SHP77 (cell line): Measurements from ENCODE around the gene MACF1.

Source experiments
- DNase-seq, 2 experiments: peaks; one replicate each; lab custom pipeline; 2025; lab: John Stamatoyannopoulos, UW

The MACF1 gene

DNA sequence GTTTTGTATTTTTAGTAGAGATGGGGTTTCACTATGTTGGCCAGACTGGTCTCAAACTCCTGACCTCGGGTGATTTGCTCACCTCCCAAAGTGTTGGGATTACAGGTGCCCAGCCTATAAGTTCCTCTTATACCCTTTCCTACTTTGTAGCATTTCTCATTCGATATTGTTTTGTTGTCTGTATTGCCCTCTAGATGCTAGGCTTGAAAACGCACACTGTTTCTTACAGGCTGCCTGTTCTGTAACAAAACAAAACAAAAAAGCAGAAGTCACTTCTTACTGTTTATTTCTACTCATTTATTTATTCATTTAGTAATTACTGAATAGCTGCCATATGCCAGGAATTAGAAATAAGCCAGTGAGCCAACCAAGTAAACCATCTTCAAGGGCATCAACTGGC is 150.1 kb downstream of the MACF1 start:
- DNase-seq = no peak

GRCh38 chr1:39358491-39358890 is 154.0 kb downstream of the MACF1 start:
- no peak for DNase-seq

DNA sequence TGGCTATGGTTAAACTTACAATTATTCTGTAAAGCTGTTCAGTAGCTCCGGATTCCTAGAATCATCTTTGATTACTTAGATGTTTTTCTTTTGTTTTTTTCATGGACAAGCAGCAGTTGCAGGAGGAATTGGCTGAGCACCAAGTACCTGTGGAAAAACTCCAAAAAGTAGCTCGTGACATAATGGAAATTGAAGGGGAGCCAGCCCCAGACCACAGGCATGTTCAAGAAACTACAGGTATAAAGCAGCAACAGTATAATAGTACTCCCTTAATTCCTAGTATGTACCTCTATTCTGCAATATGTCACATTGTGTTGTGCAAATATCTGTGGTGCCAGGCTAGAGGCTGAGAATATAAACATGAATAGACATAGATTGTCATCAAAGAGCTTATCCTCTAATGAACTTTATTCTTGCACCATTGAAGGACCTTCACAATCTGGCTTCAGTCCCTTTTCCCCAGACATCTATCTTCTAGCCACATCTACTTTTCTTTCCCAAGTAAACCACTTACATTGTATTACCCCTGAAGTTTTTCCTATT is 154.6 kb downstream of the MACF1 start:
- no peak for DNase-seq

DNA sequence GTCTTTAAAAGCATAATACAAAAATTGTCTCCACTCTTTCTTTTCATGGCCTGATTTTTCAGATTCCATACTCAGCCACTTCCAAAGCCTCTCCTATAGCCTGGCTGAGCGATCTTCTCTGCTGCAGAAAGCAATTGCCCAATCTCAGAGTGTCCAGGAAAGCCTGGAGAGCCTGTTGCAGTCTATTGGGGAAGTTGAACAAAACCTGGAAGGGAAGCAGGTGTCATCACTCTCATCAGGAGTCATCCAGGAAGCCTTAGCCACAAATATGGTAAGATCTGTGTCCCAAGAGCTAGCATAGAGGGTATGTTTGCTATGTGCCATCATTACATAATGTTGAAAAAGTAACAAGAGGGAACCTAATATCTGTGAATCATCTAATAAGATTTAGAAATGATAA is 156.2 kb downstream of the MACF1 start:
- DNase-seq = no peak

GRCh38 chr1:39361446-39361845 is 157.0 kb downstream of the MACF1 start:
- no peak for DNase-seq

DNA sequence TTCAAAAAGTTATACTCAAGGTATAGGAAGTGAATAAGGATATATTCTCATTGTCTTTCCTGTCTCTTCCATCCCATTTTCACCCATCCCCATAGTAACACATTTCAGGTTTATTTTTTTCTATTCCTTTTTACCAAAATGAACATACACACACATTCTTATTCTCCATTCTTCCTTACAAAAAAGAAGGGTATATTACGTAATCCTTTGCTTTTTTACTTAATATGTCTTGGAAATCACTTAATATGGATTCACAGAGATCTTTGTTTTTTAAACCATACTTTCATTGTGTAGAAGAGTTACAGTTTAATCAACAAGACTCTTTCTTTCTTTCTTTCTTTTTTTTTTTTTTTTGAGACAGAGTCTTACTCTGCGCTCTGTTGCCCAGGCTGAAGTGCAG is 158.8 kb downstream of the MACF1 start:
- DNase-seq = no peak

DNA sequence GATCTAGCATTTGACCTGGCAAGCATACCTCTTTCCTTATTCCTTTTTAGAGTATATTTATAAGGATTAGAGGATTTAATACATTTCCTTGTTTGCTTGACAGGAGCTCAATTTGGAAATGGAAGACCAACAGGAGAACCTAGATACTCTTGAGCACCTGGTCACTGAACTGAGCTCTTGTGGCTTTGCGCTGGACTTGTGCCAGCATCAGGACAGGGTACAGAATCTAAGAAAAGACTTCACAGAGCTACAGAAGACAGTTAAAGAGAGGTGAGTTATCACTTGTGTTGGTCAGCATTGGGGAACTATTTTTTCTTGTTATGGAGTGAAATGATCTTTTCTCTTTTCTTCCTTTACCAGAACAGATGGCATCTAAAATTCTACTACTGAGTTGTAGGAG is 163.6 kb downstream of the MACF1 start:
- DNase-seq = no peak

DNA sequence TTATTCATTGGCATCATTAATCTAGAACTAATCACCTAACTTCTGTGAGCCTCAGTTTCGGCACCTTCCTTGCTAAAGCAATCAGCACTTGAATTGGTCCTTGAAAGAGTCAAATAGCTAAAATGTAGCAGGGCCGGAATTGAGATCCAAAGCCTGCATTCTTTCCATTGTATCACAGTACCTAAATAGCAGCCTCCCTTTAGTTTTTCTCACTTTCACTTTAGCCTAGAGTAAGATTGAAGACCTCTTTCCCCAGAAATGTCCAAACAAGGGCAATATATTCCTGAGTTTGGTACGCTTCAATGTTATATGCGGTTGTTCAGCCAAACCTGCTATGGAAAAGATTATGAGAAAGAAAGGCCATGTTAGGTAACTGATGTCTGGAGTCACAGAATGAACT is 165.1 kb downstream of the MACF1 start:
- no peak for DNase-seq

GRCh38 chr1:39370602-39371001 is 166.1 kb downstream of the MACF1 start:
- DNase-seq = no peak

DNA sequence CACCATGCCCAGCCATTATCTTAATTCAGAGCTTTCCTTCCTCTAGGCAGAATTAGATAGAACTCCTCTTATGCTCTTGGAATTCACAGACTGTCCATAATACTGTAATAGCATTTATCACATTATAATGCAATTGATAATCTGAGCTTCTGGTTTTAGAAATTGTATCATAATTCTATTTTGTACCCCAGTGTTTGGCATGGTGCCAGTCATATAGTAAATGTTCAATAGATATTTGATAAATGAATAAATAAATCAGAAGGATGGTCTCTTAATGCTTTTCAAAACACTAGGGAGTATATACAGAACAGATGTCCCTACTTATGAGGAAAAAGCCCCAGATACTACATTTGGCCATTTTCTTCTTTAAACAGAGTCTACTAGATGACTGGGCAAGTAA is 167.6 kb downstream of the MACF1 start:
- no peak for DNase-seq

DNA sequence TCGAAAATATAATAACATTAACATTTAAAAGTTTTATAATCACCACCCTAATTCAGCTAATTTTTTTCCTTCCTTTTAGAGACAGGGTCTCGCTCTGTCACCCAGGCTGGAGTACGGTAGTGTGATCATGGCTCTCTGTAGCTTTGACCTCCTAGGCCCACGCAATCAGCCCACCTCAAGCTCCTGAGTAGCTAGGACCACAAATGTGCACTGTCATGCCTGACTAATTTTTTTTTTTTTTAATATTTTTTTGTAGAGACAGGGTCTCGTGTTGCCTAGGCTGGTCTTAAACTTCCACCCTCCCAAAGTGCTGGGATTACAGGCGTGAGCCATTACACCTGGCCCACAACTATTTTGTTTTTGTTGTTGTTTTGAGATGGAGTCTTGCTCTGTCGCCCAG is 172.2 kb downstream of the MACF1 start:
- DNase-seq = no peak

DNA sequence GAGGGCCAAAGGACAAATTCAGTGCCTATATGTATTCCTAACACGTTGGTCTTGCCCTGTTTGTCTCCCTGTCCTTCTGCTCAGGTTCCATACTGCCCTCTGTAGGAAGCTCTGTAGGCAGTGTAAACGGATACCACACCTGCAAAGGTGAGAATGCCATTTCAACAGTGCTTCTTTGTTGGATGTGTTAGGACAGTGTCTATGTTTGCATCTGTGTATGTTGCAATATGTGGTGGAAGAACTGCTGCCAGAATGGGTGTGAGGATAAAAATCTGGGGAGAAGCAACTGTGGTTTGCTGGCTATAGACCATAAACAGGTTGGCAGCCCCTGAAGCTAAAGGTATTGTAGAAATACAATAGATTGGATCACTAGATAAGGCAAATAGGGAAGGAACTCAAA is 173.9 kb downstream of the MACF1 start:
- DNase-seq = peak; percentile 17 to 24

DNA sequence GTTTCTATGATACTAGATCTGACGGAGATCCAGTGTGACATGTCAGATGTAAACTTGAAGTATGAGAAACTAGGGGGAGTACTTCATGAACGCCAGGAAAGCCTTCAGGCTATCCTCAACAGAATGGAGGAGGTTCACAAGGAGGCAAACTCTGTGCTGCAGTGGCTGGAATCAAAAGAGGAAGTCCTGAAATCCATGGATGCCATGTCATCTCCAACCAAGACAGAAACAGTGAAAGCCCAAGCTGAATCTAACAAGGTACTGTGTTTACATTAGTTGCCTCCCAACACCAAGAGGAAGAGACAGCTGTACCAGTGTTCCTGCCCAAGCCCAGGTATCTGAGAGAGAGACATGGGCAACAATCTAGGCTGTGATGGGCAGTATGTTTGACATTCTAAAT is 174.7 kb downstream of the MACF1 start:
- DNase-seq = no peak

DNA sequence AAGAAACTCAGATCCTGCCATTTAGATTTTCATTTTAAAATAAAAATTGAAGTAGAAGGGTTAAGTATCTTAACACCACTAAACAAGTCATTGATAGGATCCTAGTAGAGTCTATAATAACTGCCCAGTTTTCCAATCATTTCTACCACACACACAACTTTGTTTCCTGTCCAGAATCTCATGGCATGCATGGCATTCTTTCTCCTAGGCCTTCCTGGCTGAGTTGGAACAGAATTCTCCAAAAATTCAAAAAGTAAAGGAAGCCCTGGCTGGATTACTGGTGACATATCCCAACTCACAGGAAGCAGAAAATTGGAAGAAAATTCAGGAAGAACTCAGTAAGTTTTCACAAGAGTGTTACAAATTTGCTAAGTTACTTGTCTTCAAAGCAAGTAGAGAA is 175.5 kb downstream of the MACF1 start:
- DNase-seq = no peak

DNA sequence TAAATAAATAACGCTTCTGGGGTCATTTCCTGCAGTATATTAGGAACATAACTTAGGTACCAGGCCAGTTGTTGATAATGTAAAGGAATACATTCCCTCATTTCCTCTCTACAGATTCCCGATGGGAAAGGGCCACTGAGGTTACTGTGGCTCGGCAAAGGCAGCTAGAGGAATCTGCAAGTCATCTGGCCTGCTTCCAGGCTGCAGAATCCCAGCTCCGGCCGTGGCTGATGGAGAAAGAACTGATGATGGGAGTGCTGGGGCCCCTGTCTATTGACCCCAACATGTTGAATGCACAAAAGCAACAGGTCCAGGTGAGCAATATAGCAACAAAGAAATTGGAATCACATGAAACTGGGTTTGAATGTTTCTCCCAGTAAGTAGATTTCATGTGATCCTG is 177.3 kb downstream of the MACF1 start:
- no peak for DNase-seq

DNA sequence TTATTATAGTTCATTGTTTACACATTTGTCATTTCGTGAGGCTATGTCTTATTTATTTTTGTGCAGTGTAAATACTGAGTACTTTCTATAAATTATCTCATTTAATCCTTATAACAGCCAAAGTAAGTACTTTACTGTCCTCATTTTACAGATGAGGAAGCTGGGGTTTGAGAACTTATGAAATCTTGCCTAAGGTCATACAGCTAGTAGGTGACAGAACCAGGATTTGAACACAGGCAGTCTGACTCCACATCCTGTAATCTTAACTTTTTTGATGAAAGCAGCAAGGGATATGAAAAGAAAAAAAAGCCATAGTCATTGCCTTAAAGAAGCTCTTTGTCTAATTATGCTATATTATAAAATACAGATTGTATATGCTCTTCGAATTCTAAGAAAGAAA is 179.8 kb downstream of the MACF1 start:
- DNase-seq = no peak

DNA sequence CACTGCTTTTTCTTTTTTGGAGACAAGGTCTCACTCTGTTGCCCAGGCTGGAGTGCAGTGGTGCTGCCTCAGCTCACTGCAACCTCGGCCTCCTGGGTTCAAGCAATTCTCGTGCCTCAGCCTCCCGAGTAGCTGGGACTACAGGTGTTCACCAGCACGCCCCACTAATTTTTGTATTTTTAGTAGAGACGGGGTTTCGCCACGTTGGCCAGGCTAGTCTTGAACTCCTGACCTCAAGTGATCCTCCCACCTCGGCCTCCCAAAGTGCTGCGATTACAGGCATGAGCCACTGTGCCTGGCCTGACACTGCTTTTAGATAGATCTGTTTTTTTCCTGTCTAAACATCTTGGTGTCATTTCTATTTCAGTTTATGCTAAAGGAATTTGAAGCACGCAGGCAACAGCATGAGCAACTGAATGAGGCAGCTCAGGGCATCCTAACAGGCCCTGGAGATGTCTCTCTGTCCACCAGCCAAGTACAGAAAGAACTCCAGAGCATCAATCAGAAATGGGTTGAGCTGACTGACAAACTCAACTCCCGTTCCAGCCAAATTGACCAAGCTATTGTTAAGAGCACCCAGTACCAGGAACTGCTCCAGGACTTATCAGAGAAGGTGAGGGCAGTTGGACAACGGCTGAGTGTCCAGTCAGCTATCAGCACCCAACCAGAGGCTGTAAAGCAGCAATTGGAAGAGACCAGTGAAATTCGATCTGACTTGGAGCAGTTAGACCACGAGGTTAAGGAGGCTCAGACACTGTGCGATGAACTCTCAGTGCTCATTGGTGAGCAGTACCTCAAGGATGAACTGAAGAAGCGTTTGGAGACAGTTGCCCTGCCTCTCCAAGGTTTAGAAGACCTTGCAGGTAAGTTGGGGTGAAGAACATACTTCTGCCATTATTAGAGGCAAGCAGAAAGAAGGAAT is 180.8 kb downstream of the MACF1 start:
- DNase-seq = no peak

DNA sequence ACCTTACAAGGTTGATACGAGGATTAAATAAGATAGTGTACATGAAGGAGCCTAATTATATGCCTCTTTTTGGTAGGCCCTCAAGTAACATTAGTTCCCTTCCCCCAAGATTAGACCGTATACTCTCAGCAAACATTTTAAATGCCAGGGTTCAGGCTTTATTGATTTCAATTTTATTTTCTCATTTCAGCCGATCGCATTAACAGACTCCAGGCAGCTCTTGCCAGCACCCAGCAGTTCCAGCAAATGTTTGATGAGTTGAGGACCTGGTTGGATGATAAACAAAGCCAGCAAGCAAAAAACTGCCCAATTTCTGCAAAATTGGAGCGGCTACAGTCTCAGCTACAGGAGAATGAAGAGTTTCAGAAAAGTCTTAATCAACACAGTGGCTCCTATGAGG is 182.5 kb downstream of the MACF1 start:
- no peak for DNase-seq

DNA sequence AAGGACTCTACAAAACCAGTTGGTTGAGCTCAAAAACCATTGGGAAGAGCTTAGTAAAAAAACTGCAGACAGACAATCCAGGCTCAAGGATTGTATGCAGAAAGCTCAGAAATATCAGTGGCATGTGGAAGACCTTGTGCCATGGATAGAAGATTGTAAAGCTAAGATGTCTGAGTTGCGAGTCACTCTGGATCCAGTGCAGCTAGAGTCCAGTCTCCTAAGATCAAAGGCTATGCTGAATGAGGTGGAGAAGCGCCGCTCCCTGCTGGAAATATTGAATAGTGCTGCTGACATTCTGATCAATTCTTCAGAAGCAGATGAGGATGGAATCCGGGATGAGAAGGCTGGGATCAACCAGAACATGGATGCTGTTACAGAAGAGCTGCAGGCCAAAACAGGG is 183.0 kb downstream of the MACF1 start:
- DNase-seq = no peak

DNA sequence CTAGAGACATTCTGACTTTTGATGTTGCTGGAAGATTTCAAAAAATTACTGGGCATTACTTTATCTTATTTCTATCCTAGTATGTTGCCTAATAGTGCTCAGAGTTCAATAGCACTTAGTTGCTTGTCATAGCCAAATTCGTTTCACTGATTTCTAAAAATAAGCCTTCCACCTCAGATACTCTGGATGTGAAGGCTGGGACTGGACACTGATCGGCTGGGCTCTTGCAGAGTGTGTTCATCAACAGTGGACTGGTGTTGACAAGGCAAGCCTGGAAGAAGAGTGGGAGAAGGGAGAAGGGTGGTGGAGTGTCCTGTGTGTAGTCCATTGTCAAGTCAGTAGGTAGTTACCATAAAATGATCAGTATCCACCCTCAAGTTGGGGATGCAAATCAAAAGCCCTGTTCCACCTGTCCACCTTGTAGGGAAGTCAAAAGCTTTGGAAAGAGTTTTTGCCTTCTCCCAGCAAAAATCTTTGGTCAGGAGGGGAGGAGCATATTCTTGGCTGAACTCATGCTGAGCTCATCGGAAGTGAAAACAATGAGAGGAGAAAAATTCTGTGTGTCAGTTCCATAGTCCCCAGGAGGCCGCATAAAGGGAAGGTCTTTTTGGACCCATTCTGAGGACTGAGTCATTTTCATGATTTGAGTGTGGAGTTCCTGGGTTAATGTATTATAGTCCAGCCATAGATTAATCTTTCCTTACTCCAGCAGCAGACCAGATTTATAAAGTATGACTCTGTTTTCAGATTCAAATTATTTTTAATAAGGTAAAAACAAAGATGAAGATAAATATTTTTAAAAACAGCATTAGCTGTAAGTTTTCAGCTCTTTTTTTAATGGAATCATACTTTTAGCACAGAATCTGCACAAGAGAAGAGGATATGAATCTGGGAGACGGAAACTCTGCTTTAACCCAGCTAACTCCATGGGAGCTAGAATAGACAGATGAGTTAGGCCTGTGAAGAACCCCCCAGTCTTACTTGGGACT is 187.5 kb downstream of the MACF1 start:
- no peak for DNase-seq

DNA sequence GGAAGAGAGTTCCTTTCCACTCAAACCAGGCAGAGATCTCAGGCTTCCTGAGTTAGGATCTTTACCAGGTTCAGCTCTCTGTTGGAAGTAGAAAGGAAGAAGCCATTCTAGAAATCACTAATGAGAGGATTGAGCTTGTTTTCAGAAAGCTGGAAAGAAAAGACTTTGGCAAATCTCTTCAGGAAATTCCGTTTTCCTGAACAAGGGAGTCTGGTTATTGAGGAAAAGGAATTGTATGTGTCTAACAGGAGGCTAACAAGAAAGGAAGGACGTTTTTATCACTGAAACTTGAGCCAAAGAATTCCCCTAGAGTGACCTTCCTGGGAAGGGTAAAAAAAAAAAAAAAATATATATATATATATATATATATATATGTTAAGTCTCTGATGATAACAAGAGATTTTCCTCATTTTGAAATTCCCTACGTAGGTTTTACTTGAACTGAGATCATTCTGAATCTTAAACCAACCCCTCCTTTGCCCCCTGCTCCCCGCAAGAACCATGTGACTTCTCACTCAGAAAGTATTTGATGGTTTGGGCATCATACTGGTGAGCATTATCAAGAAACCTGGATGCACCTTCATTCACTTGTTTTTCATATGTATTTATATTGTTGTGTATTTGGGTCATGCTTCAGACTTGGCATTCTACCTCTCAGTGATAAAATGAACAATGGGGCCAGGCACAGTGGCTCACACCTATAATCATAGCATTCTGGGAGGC is 188.5 kb downstream of the MACF1 start:
- no peak for DNase-seq

- no peak for DNase-seq
Observed at GRCh38 chr1:39393645-39394044, 189.2 kb downstream of the MACF1 start.
